Measurements from ENCODE around the gene SVOP.

GRCh38 chr12:109010259-109010658 lies 10.6 kb downstream of the SVOP start:
- no peak for TF ChIP-seq CTCF (IDR thresholded peaks at IDR 0.05; ENCODE audit: borderline replicate concordance, extremely low read depth, low read length, poor library complexity, severe bottlenecking)
- TF ChIP-seq EZH2 (IDR thresholded peaks at IDR 0.05; ENCODE audit: borderline replicate concordance, low read depth, low read length, severe bottlenecking): no peak

Data from DND-41 (cell line).